H9 (cell line): ENCODE results near the gene SNRNP25. TPM values are rescaled to one million over a fixed set of nuclear protein-coding genes. Genes with fewer than 3 reads are reported as not detected.

Source experiments
- DNase-seq: peaks from one replicate; pipeline ENCODE4 v3.0.0-alpha.2; 2017
- H2AFZ ChIP-seq: one replicate; pipeline ENCODE4 v1.6.1; 2013; ENCODE audit warnings: mild to moderate bottlenecking, low read length, control low read depth, moderate library complexity
- H2AK5ac ChIP-seq: 2 replicates; pipeline ENCODE4 v1.6.1; 2013; ENCODE audit warnings: low read length, control low read depth, mixed read lengths; ENCODE audit not compliant: insufficient read length
- H2BK120ac ChIP-seq: one replicate; pipeline ENCODE4 v1.6.1; 2013; ENCODE audit warnings: low read depth, mild to moderate bottlenecking, low read length, control low read depth, inconsistent platforms; ENCODE audit not compliant: poor library complexity, severe bottlenecking
- H2BK12ac ChIP-seq: 2 replicates; pipeline ENCODE4 v1.6.1; 2013; ENCODE audit warnings: low read length, control low read depth, mixed read lengths, low read depth; ENCODE audit not compliant: insufficient read length
- H2BK15ac ChIP-seq: 2 replicates; pipeline ENCODE4 v1.6.1; 2013; ENCODE audit warnings: low read depth, low read length, control low read depth
- H2BK20ac ChIP-seq: one replicate; pipeline ENCODE4 v1.6.1; 2013; ENCODE audit warnings: low read depth, mild to moderate bottlenecking, low read length, control low read depth, inconsistent platforms; ENCODE audit not compliant: poor library complexity, severe bottlenecking
- H2BK5ac ChIP-seq: 2 replicates; pipeline ENCODE4 v1.6.1; 2013; ENCODE audit warnings: low read length, control low read depth, mixed read lengths; ENCODE audit not compliant: insufficient read length
- H3K14ac ChIP-seq: 2 replicates; pipeline ENCODE4 v1.6.1; 2013; ENCODE audit warnings: low read length, control low read depth; ENCODE audit not compliant: insufficient read depth
- H3K18ac ChIP-seq: 2 replicates; pipeline ENCODE4 v1.6.1; 2013; ENCODE audit warnings: low read depth, mild to moderate bottlenecking, mixed read lengths, low read length, control low read depth; ENCODE audit not compliant: insufficient read length
- H3K23ac ChIP-seq: 2 replicates; pipeline ENCODE4 v1.6.1; 2013; ENCODE audit warnings: low read length, control low read depth, mixed read lengths, low read depth; ENCODE audit not compliant: insufficient read length
- H3K23me2 ChIP-seq: 2 replicates; pipeline ENCODE4 v1.6.1; 2013; ENCODE audit warnings: low read depth, mild to moderate bottlenecking, mixed read lengths, low read length, control low read depth; ENCODE audit not compliant: insufficient read length, poor library complexity, severe bottlenecking
- H3K27ac ChIP-seq: 2 replicates; pipeline ENCODE4 v1.5.1; 2013; ENCODE audit warnings: low read length, control low read depth, mixed read lengths, low read depth; ENCODE audit not compliant: insufficient read length
- H3K27me3 ChIP-seq: 2 replicates; pipeline ENCODE4 v1.6.1; 2013; ENCODE audit warnings: low read length, control low read depth, inconsistent platforms; ENCODE audit not compliant: insufficient read depth
- H3K4ac ChIP-seq: 2 replicates; pipeline ENCODE4 v1.6.1; 2013; ENCODE audit warnings: low read depth, mild to moderate bottlenecking, control low read depth, inconsistent platforms, low read length, moderate library complexity
- H3K4me1 ChIP-seq: 2 replicates; pipeline ENCODE4 v1.6.1; 2013; ENCODE audit warnings: low read length, control low read depth, inconsistent platforms; ENCODE audit not compliant: insufficient read depth
- H3K4me2 ChIP-seq: 2 replicates; pipeline ENCODE4 v1.6.1; 2013; ENCODE audit warnings: low read length, control low read depth, mixed read lengths; ENCODE audit not compliant: insufficient read length, insufficient read depth
- H3K56ac ChIP-seq: 2 replicates; pipeline ENCODE4 v1.6.1; 2013; ENCODE audit warnings: low read depth, mild to moderate bottlenecking, mixed read lengths, low read length, control low read depth; ENCODE audit not compliant: insufficient read length
- H3K79me1 ChIP-seq: 2 replicates; pipeline ENCODE4 v1.6.1; 2013; ENCODE audit warnings: low read depth, mild to moderate bottlenecking, moderate library complexity, low read length, control low read depth, inconsistent platforms; ENCODE audit not compliant: insufficient read depth, poor library complexity, severe bottlenecking
- H3K79me2 ChIP-seq: 2 replicates; pipeline ENCODE4 v1.6.1; 2013; ENCODE audit warnings: low read length, control low read depth, inconsistent platforms; ENCODE audit not compliant: insufficient read depth
- H3K9ac ChIP-seq: 2 replicates; pipeline ENCODE4 v1.6.1; 2013; ENCODE audit warnings: low read length, control low read depth, mixed read lengths; ENCODE audit not compliant: insufficient read length; ENCODE audit errors: extremely low read depth
- H3K9me3 ChIP-seq: one replicate; pipeline ENCODE4 v1.6.1; 2013; ENCODE audit warnings: low read depth, low read length, inconsistent platforms; ENCODE audit not compliant: control insufficient read depth
- H3T11ph ChIP-seq: one replicate; pipeline ENCODE4 v1.6.1; 2013; ENCODE audit warnings: mild to moderate bottlenecking, low read length, control low read depth, inconsistent platforms
- H4K20me1 ChIP-seq: one replicate; pipeline ENCODE4 v1.6.1; 2013; ENCODE audit not compliant: control insufficient read depth, insufficient read length, insufficient read depth
- H4K5ac ChIP-seq: 2 replicates; pipeline ENCODE4 v1.6.1; 2013; ENCODE audit warnings: low read depth, mild to moderate bottlenecking, mixed read lengths, low read length, control low read depth; ENCODE audit not compliant: insufficient read length
- H4K8ac ChIP-seq: replicated peaks from 2 replicates; pipeline ENCODE4 v1.6.1; 2013; ENCODE audit warnings: low read length, control low read depth, mixed read lengths, low read depth; ENCODE audit not compliant: insufficient read length
- H4K91ac ChIP-seq: 2 replicates; pipeline ENCODE4 v1.6.1; 2013; ENCODE audit warnings: low read depth, mild to moderate bottlenecking, moderate library complexity, mixed read lengths, low read length, control low read depth; ENCODE audit not compliant: insufficient read length
- H3K27ac Mint-ChIP-seq, 3 experiments: 2 replicates in 2 of 3; 3 replicates in 1 of 3; pipeline ENCODE4 v1.8.0; 2020 to 2021; ENCODE audit warnings: mixed read lengths in 3 of 3, mild to moderate bottlenecking in 1 of 3, moderate library complexity in 1 of 3
- H3K27me3 Mint-ChIP-seq: 2 replicates; pipeline ENCODE4 v1.8.0; 2021; ENCODE audit warnings: low read depth, mild to moderate bottlenecking, moderate library complexity, mixed read lengths
- H3K36me3 Mint-ChIP-seq, 3 experiments: 2 replicates in 2 of 3; 3 replicates in 1 of 3; pipeline ENCODE4 v1.8.0; 2020 to 2021; ENCODE audit warnings: low read depth in 3 of 3, mixed read lengths in 3 of 3; ENCODE audit not compliant: insufficient read depth in 1 of 3
- H3K4me1 Mint-ChIP-seq, 2 experiments: 2 replicates each; pipeline ENCODE4 v1.8.0; 2020; ENCODE audit warnings: mixed read lengths in 2 of 2
- H3K4me3 Mint-ChIP-seq, 2 experiments: 2 replicates in 1 of 2; 3 replicates in 1 of 2; pipeline ENCODE4 v1.8.0; 2020 to 2021; ENCODE audit warnings: mild to moderate bottlenecking in 2 of 2, mixed read lengths in 2 of 2, moderate library complexity in 1 of 2
- H3K9me3 Mint-ChIP-seq, 2 experiments: 2 replicates in 1 of 2; 3 replicates in 1 of 2; pipeline ENCODE4 v1.8.0; 2020; ENCODE audit warnings: mild to moderate bottlenecking in 2 of 2, mixed read lengths in 2 of 2, moderate library complexity in 1 of 2
- WGBS: extraction: QIAGEN DNeasy Blood & Tissue Kit; methylation state at CpG from one replicate; pipeline ENCODE4 v1.1.7; 2013; ENCODE audit warnings: missing lambda C conversion rate, low lambda C conversion rate, mixed read lengths; ENCODE audit not compliant: insufficient read length; ENCODE audit errors: extremely low coverage; 5-methylcytosine and 5-hydroxymethylcytosine counted together
- total RNA-seq: library from RNA; stranded (reverse); gene quantifications from 2 replicates; pipeline ENCODE4 v1.2.1, GENCODE V29; 2021
- TF ChIP-seq, protein P1 (sequence below): fragments of 200-600 bp; sonication (generic); conservative IDR thresholded peaks from 3 replicates; pipeline ENCODE4 v1.8.0; 2021; ENCODE audit warnings: antibody characterized with exemption, mild to moderate bottlenecking

SNRNP25 gene
- total RNA-seq, 1 experiment from 2014 or later: 78.5 TPM

DNA sequence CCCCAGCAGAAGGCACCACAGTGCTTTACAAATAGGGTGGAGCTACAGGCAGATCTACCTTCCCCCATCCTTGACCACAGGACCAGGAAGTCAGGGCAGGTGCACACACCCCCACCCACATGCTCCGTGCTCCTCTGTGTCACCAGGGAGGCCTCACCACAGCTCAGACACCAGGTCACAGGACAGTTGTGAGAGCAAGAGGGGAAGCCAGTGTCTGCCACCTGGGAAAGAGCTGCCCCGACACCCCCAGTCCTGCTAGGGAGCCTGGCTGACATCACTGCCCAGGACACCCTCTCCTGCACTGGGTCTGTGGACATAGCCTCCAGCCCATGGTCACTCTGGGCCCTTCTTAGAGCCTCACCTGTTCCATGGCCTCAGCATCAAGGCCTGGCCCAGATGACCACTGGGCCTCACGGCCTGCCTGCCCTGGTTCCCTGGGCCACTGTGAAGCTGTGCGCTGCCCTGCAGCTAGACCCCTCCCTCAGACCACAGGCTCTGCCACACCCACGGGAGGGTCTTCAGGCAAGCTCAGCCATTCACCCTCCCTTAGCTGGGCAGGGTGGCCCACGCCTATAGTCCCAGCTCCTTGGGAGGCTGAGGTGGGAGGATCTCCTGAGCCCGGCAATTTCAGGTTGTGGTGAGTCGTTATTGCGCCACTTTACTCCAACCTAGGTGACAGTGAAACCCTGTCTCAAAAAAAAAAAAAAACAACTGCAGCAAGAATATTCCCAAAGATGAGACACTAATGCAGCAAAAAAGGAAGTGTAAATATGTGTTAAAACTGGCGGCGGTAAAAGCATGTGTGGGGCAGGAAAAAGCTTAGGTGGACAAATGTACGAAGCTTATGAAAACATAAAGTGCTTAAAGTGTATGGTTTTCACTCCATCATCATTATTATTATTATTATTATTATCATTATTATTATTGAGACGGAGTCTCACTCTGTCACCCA lies 14.4 kb upstream of the SNRNP25 start:
- H3K36me3 Mint-ChIP-seq: peaks cover 35 to 58% (median 51%) of the 10 kb centered on the region in 3 experiments
- no peaks in the 10 kb centered on the region for H3K79me2 ChIP-seq
- no peak overlapping the region for H3K18ac ChIP-seq
- H3K4me1 Mint-ChIP-seq: no peaks in the 10 kb centered on the region
- TF ChIP-seq, protein P1, sequence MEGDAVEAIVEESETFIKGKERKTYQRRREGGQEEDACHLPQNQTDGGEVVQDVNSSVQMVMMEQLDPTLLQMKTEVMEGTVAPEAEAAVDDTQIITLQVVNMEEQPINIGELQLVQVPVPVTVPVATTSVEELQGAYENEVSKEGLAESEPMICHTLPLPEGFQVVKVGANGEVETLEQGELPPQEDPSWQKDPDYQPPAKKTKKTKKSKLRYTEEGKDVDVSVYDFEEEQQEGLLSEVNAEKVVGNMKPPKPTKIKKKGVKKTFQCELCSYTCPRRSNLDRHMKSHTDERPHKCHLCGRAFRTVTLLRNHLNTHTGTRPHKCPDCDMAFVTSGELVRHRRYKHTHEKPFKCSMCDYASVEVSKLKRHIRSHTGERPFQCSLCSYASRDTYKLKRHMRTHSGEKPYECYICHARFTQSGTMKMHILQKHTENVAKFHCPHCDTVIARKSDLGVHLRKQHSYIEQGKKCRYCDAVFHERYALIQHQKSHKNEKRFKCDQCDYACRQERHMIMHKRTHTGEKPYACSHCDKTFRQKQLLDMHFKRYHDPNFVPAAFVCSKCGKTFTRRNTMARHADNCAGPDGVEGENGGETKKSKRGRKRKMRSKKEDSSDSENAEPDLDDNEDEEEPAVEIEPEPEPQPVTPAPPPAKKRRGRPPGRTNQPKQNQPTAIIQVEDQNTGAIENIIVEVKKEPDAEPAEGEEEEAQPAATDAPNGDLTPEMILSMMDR: no peak
- no peak overlapping the region for H3K9ac ChIP-seq
- no peak overlapping the region for H3K23ac ChIP-seq
- H4K20me1 ChIP-seq: no peaks in the 10 kb centered on the region
- H4K5ac ChIP-seq: no peak overlapping the region
- no peak overlapping the region for H3K56ac ChIP-seq
- WGBS: no CpG with 5 or more reads among the region's 13 CpGs
- H2BK5ac ChIP-seq: no peak overlapping the region
- no peak overlapping the region for H4K91ac ChIP-seq
- H3K4me2 ChIP-seq: no peak overlapping the region
- no peak overlapping the region for H2BK12ac ChIP-seq
- H2AK5ac ChIP-seq: no peak overlapping the region
- no peak overlapping the region for H2BK15ac ChIP-seq
- H3K27me3 ChIP-seq: no peaks in the 10 kb centered on the region
- no peak overlapping the region for H3K4ac ChIP-seq
- H3K23me2 ChIP-seq: no peaks in the 10 kb centered on the region
- H3K4me3 Mint-ChIP-seq: no peak overlapping the region
- no peaks in the 10 kb centered on the region for H3K4me1 ChIP-seq
- no peak for DNase-seq
- no peak overlapping the region for H4K8ac ChIP-seq
- peak overlapping the region in 1 of 3 experiments; percentile 78; a peak in 1 of 7 replicates for H3K27ac Mint-ChIP-seq
- H2AFZ ChIP-seq: no peak overlapping the region
- no peak overlapping the region for H3K27ac ChIP-seq
- no peak overlapping the region for H2BK120ac ChIP-seq
- H3T11ph ChIP-seq: no peak overlapping the region
- H3K27me3 Mint-ChIP-seq: peaks cover 1% of the 10 kb centered on the region
- peak overlapping the region; percentile 48; the same call in 1 of the 2 replicates for H3K14ac ChIP-seq
- peaks cover 12% of the 10 kb centered on the region for H3K9me3 ChIP-seq
- H2BK20ac ChIP-seq: no peak overlapping the region
- no peaks in the 10 kb centered on the region for H3K79me1 ChIP-seq
- H3K9me3 Mint-ChIP-seq: peaks cover 9 to 14% of the 10 kb centered on the region in 2 experiments; a peak in 4 of 5 replicates
